GM18505 (cell line): ENCODE data around the gene ATF7IP.

ENCODE experiments used
- ATAC-seq: cut with Tn5 transposase; IDR thresholded peaks from one replicate; pipeline ENCODE4 v1.9.1; 2021; ENCODE audit not compliant: unreplicated experiment
- POLR2A ChIP-seq: IDR thresholded peaks from 4 replicates; pipeline ENCODE4 v1.6.1; 2011; ENCODE audit warnings: borderline replicate concordance; ENCODE audit not compliant: insufficient read depth, insufficient read length; ENCODE audit errors: extremely low read depth

The ATF7IP gene

GRCh38 chr12:14356147-14356546 is 9.3 kb upstream of the ATF7IP start:
- no peak for ATAC-seq
- no peak for TF ChIP-seq POLR2A

- TF ChIP-seq POLR2A, result no peak
- no peak for ATAC-seq
Measured at GRCh38 chr12:14357486-14357885, 8.0 kb upstream of the ATF7IP start.

GRCh38 chr12:14362352-14362751 is 3.1 kb upstream of the ATF7IP start:
- no peak for TF ChIP-seq POLR2A
- ATAC-seq, result no peak

GRCh38 chr12:14364583-14365271 is 755 bp upstream of the ATF7IP start:
- TF ChIP-seq POLR2A, result no peak
- no peak for ATAC-seq

- ATAC-seq, result no peak
- no peak for TF ChIP-seq POLR2A
Measured at GRCh38 chr12:14366209-14367039, 942 bp downstream of the ATF7IP start.

- no peak for ATAC-seq
- peak; percentile 42 for TF ChIP-seq POLR2A
Measured at GRCh38 chr12:14367040-14367661, 1.7 kb downstream of the ATF7IP start.

GRCh38 chr12:14369311-14369710 is 3.8 kb downstream of the ATF7IP start:
- no peak for ATAC-seq
- no peak for TF ChIP-seq POLR2A

- ATAC-seq, result no peak
- TF ChIP-seq POLR2A, result no peak
Measured at GRCh38 chr12:14373217-14373616, 7.7 kb downstream of the ATF7IP start.

- no peak for TF ChIP-seq POLR2A
- ATAC-seq, result no peak
Measured at GRCh38 chr12:14379508-14379907, 14.0 kb downstream of the ATF7IP start.

GRCh38 chr12:14384783-14385638 is 19.5 kb downstream of the ATF7IP start:
- peak; percentile 71 for ATAC-seq
- TF ChIP-seq POLR2A, result peak; percentile 61

- TF ChIP-seq POLR2A, result no peak
- no peak for ATAC-seq
Measured at GRCh38 chr12:14387219-14387871, 21.9 kb downstream of the ATF7IP start.

GRCh38 chr12:14390449-14390848 is 25.0 kb downstream of the ATF7IP start:
- no peak for TF ChIP-seq POLR2A
- no peak for ATAC-seq
